NCI-H2227 treated with DMSO at 0.1 percent for 48 hours (cell line): ENCODE data around the gene IGF1R.

ENCODE experiments used
- DNase-seq: peaks from one replicate; lab custom pipeline; 2025; lab: John Stamatoyannopoulos, UW

IGF1R gene

GRCh38 chr15:98705070-98705469, 56.7 kb downstream of the IGF1R start:
- no peak for DNase-seq

- DNase-seq = no peak
Observed at GRCh38 chr15:98706387-98706786, 58.0 kb downstream of the IGF1R start.

- no peak for DNase-seq
Observed at GRCh38 chr15:98706986-98707385, 58.6 kb downstream of the IGF1R start.

GRCh38 chr15:98708037-98708590, 59.8 kb downstream of the IGF1R start:
- DNase-seq = no peak

- no peak for DNase-seq
Observed at GRCh38 chr15:98711810-98712209, 63.5 kb downstream of the IGF1R start.

GRCh38 chr15:98712845-98713584, 64.7 kb downstream of the IGF1R start:
- DNase-seq = no peak

- no peak for DNase-seq
Observed at GRCh38 chr15:98713585-98714001, 65.3 kb downstream of the IGF1R start.

- no peak for DNase-seq
Observed at GRCh38 chr15:98714922-98715321, 66.6 kb downstream of the IGF1R start.

- no peak for DNase-seq
Observed at GRCh38 chr15:98715401-98715800, 67.1 kb downstream of the IGF1R start.

GRCh38 chr15:98715890-98716443, 67.6 kb downstream of the IGF1R start:
- DNase-seq = no peak

GRCh38 chr15:98717371-98717770, 69.0 kb downstream of the IGF1R start:
- no peak for DNase-seq

- DNase-seq = no peak
Observed at GRCh38 chr15:98717942-98718341, 69.6 kb downstream of the IGF1R start.

GRCh38 chr15:98718426-98719136, 70.2 kb downstream of the IGF1R start:
- DNase-seq = no peak

- DNase-seq = no peak
Observed at GRCh38 chr15:98719137-98719740, 70.9 kb downstream of the IGF1R start.

- no peak for DNase-seq
Observed at GRCh38 chr15:98720031-98720430, 71.7 kb downstream of the IGF1R start.

GRCh38 chr15:98720577-98721565, 72.5 kb downstream of the IGF1R start:
- DNase-seq = no peak

- DNase-seq = no peak
Observed at GRCh38 chr15:98722209-98722608, 73.9 kb downstream of the IGF1R start.

GRCh38 chr15:98722645-98723044, 74.3 kb downstream of the IGF1R start:
- DNase-seq = no peak

GRCh38 chr15:98723195-98723594, 74.9 kb downstream of the IGF1R start:
- DNase-seq = no peak

- no peak for DNase-seq
Observed at GRCh38 chr15:98724048-98724447, 75.7 kb downstream of the IGF1R start.

- no peak for DNase-seq
Observed at GRCh38 chr15:98724494-98724893, 76.2 kb downstream of the IGF1R start.
